Measurements from ENCODE around the gene C1QTNF12. TPM values are rescaled to one million over a fixed set of nuclear protein-coding genes. Genes with fewer than 3 reads are reported as not detected.

C1QTNF12 gene
- total RNA-seq, 1 experiment from 2014 or later: 4.4 TPM

GRCh38 chr1:1240348-1240732 is 6.2 kb downstream of the C1QTNF12 start:
- DNase-seq: no peak
- Mint-ChIP-seq H3K27me3 (ENCODE audit: low read depth) (no peaks in the 10 kb centered on the region; the same call in none of the 2 replicates), H3K36me3 (ENCODE audit: insufficient read depth in 1 of 3, low read depth in 3 of 3) (no peaks in the 10 kb centered on the region), H3K4me1 (peaks cover 0 to 9% of the 10 kb centered on the region in 2 experiments), H3K4me3 (no peak overlapping the region), H3K27ac (no peak overlapping the region), H3K9me3 (no peaks in the 10 kb centered on the region)
- Histone ChIP-seq H3K27ac (ENCODE audit: insufficient read length, low read depth, low read length) (no peak overlapping the region), H3K56ac (ENCODE audit: insufficient read length, low read depth, low read length) (no peak overlapping the region), H3K23ac (ENCODE audit: insufficient read length, low read depth, low read length) (no peak overlapping the region), H2BK120ac (ENCODE audit: low read depth, low read length, poor library complexity, severe bottlenecking) (no peak overlapping the region), H3K18ac (ENCODE audit: insufficient read length, low read depth, low read length) (no peak overlapping the region), H3K9ac (ENCODE audit: extremely low read depth, insufficient read length, low read length) (no peak overlapping the region), H3T11ph (ENCODE audit: low read length) (no peak overlapping the region), H3K23me2 (ENCODE audit: insufficient read length, low read depth, low read length, poor library complexity, severe bottlenecking) (no peaks in the 10 kb centered on the region), H3K4me1 (ENCODE audit: insufficient read depth, low read length) (no peaks in the 10 kb centered on the region), H3K9me3 (ENCODE audit: control insufficient read depth, low read depth, low read length) (no peaks in the 10 kb centered on the region), H2AFZ (ENCODE audit: low read length) (no peak overlapping the region), H3K27me3 (ENCODE audit: insufficient read depth, low read length) (no peaks in the 10 kb centered on the region), H2BK5ac (ENCODE audit: insufficient read length, low read length) (no peak overlapping the region), H3K14ac (ENCODE audit: insufficient read depth, low read length) (no peak overlapping the region), H4K8ac (replicated peaks; ENCODE audit: insufficient read length, low read depth, low read length) (no peak overlapping the region), H2BK12ac (ENCODE audit: insufficient read length, low read depth, low read length) (no peak overlapping the region), H2BK15ac (ENCODE audit: low read depth, low read length) (no peak overlapping the region), H2BK20ac (ENCODE audit: low read depth, low read length, poor library complexity, severe bottlenecking) (no peak overlapping the region), H4K5ac (ENCODE audit: insufficient read length, low read depth, low read length) (no peak overlapping the region), H4K20me1 (ENCODE audit: control insufficient read depth, insufficient read depth, insufficient read length) (no peaks in the 10 kb centered on the region), H3K4me2 (ENCODE audit: insufficient read depth, insufficient read length, low read length) (no peak overlapping the region), H2AK5ac (ENCODE audit: insufficient read length, low read length) (no peak overlapping the region), H3K79me1 (ENCODE audit: insufficient read depth, low read depth, low read length, poor library complexity, severe bottlenecking) (no peaks in the 10 kb centered on the region), H3K79me2 (ENCODE audit: insufficient read depth, low read length) (no peaks in the 10 kb centered on the region), H4K91ac (ENCODE audit: insufficient read length, low read depth, low read length) (no peak overlapping the region), H3K4ac (ENCODE audit: low read depth, low read length) (no peak overlapping the region)
- no peak for TF ChIP-seq CTCF (conservative IDR thresholded peaks at IDR 0.05)
- WGBS (ENCODE audit: extremely low coverage, insufficient read length, low lambda C conversion rate): no CpG with 5 or more reads among the region's 11 CpGs
